H1 (cell line): Measurements from ENCODE around the gene DCXR. TPM values are rescaled to one million over a fixed set of nuclear protein-coding genes. Genes with fewer than 3 reads are reported as not detected.
A peak's percentile ranks its signal among the peaks of the same experiment; 100 is the strongest.

ENCODE experiments used
- CTCF ChIA-PET: fragments of 300-600 bp; sonication (Branson Sonifier 250); formaldehyde crosslinking; loops from one replicate; lab custom pipeline; 2021; ENCODE audit not compliant: partially characterized antibody; lab: Charles Lee
- POLR2A ChIA-PET: fragments of 300-600 bp; sonication (Branson Sonifier 250); formaldehyde crosslinking; loops from one replicate; lab custom pipeline; 2021; ENCODE audit warnings: inconsistent platforms; ENCODE audit not compliant: partially characterized antibody; lab: Charles Lee
- DNase-seq, 2 experiments: peaks; one replicate each; pipeline versions ENCODE4 v3.0.0 to v3.0.0-alpha.2; 2010 to 2022; ENCODE audit warnings: low spot score in 2 of 2, low read depth in 1 of 2, mixed read lengths in 1 of 2
- FAIRE-seq: peaks from 2 replicates; lab custom pipeline; 2011; peaks lifted over from hg19 to GRCh38; lab: Jason Lieb, UNC
- H2AFZ ChIP-seq: 2 replicates; pipeline ENCODE4 v1.8.1; 2012; ENCODE audit warnings: low read length, inconsistent platforms
- H2AK5ac ChIP-seq: 2 replicates; pipeline ENCODE4 v1.6.1; 2013; ENCODE audit warnings: low read depth, low read length
- H2BK120ac ChIP-seq: replicated peaks from 2 replicates; pipeline ENCODE3; 2013; ENCODE audit warnings: low read depth, low read length, inconsistent platforms
- H2BK12ac ChIP-seq: 2 replicates; pipeline ENCODE4 v1.6.1; 2013; ENCODE audit warnings: low read depth, low read length
- H2BK15ac ChIP-seq: 2 replicates; pipeline ENCODE4 v1.6.1; 2013; ENCODE audit warnings: low read length
- H2BK20ac ChIP-seq: 2 replicates; pipeline ENCODE4 v1.6.1; 2013; ENCODE audit warnings: low read length
- H2BK5ac ChIP-seq: 2 replicates; pipeline ENCODE4 v1.6.1; 2013; ENCODE audit warnings: low read depth, low read length
- H3K14ac ChIP-seq: 2 replicates; pipeline ENCODE4 v1.6.1; 2013; ENCODE audit warnings: inconsistent platforms; ENCODE audit not compliant: insufficient read length
- H3K18ac ChIP-seq: 2 replicates; pipeline ENCODE4 v1.6.1; 2013; ENCODE audit warnings: low read length; ENCODE audit errors: extremely low read depth
- H3K23ac ChIP-seq: 2 replicates; pipeline ENCODE4 v1.6.1; 2013; ENCODE audit warnings: inconsistent platforms; ENCODE audit not compliant: insufficient read length
- H3K23me2 ChIP-seq: 2 replicates; pipeline ENCODE4 v1.6.1; 2013; ENCODE audit warnings: low read depth, low read length
- H3K27ac ChIP-seq: 2 replicates; pipeline ENCODE4 v1.6.1; 2011; ENCODE audit warnings: low read depth, low read length, inconsistent platforms
- H3K27me3 ChIP-seq, 4 experiments: replicated peaks in 1 of 4; 1 replicate in 1 of 4; 2 replicates in 3 of 4; pipeline versions ENCODE4 v1.6.1 to v1.8.1; 2011 to 2013; ENCODE audit warnings: low read length in 3 of 4, mild to moderate bottlenecking in 3 of 4, inconsistent platforms in 2 of 4, mixed read lengths in 2 of 4, moderate library complexity in 1 of 4; ENCODE audit not compliant: control insufficient read depth in 3 of 4, insufficient read depth in 3 of 4; ENCODE audit errors: extremely low read depth in 1 of 4
- H3K36me3 ChIP-seq, 4 experiments: 2 replicates each; pipeline versions ENCODE4 v1.6.1 to v1.8.1; 2011 to 2013; ENCODE audit warnings: mild to moderate bottlenecking in 4 of 4, low read length in 3 of 4, moderate library complexity in 2 of 4, control low read depth in 1 of 4, inconsistent platforms in 1 of 4; ENCODE audit not compliant: insufficient read depth in 4 of 4, control insufficient read depth in 2 of 4
- H3K4ac ChIP-seq: replicated peaks from 2 replicates; pipeline ENCODE3; 2013; ENCODE audit warnings: low read length, low read depth, mixed read lengths, inconsistent platforms; ENCODE audit not compliant: insufficient read length
- H3K4me1 ChIP-seq, 4 experiments: replicated peaks in 1 of 4; 1 replicate in 1 of 4; 2 replicates in 3 of 4; pipeline versions ENCODE4 v1.6.1 to v1.8.1; 2011 to 2013; ENCODE audit warnings: low read length in 3 of 4, inconsistent platforms in 2 of 4, mixed read lengths in 1 of 4; ENCODE audit not compliant: insufficient read depth in 4 of 4, control insufficient read depth in 3 of 4
- H3K4me2 ChIP-seq, 2 experiments: 2 replicates each; pipeline versions ENCODE4 v1.6.1 to v1.8.1; 2011 to 2013; ENCODE audit warnings: low read depth in 2 of 2, low read length in 2 of 2, control low read depth in 1 of 2, inconsistent platforms in 1 of 2, mild to moderate bottlenecking in 1 of 2; ENCODE audit not compliant: insufficient read depth in 1 of 2
- H3K4me3 ChIP-seq, 4 experiments: fragments of 200-600, 300-600 bp in 1 of 4; sonication (generic), shearing (Covaris generic), sonication (Bioruptor Twin) in 1 of 4; 2 replicates each; pipeline versions ENCODE4 v1.5.1 to v1.8.1; 2011 to 2016; ENCODE audit warnings: low read length in 4 of 4, low read depth in 3 of 4, control low read depth in 2 of 4, inconsistent platforms in 2 of 4, mild to moderate bottlenecking in 2 of 4, mixed read lengths in 1 of 4, moderate library complexity in 1 of 4; ENCODE audit not compliant: insufficient read depth in 2 of 4; ENCODE audit errors: extremely low read depth in 1 of 4
- H3K56ac ChIP-seq: replicated peaks from 2 replicates; pipeline ENCODE3; 2013; ENCODE audit warnings: low read depth, mild to moderate bottlenecking, mixed read lengths, low read length, inconsistent platforms; ENCODE audit not compliant: insufficient read length
- H3K79me1 ChIP-seq: 2 replicates; pipeline ENCODE4 v1.6.1; 2013; ENCODE audit warnings: low read depth, low read length, control low read depth
- H3K79me2 ChIP-seq, 2 experiments: 2 replicates each; pipeline versions ENCODE4 v1.6.1 to v1.8.1; 2012 to 2013; ENCODE audit warnings: low read length in 2 of 2, mild to moderate bottlenecking in 2 of 2, inconsistent platforms in 1 of 2; ENCODE audit not compliant: insufficient read depth in 2 of 2, control insufficient read depth in 1 of 2
- H3K9ac ChIP-seq, 4 experiments: replicated peaks in 1 of 4; 1 replicate in 1 of 4; 2 replicates in 3 of 4; pipeline versions ENCODE4 v1.6.1 to v1.8.1; 2011 to 2013; ENCODE audit warnings: low read depth in 3 of 4, low read length in 3 of 4, control low read depth in 2 of 4, mild to moderate bottlenecking in 2 of 4, moderate library complexity in 2 of 4, inconsistent platforms in 1 of 4; ENCODE audit errors: extremely low read depth in 1 of 4
- H3K9me3 ChIP-seq, 2 experiments: 2 replicates each; pipeline versions ENCODE4 v1.6.1 to v1.8.1; 2012 to 2013; ENCODE audit warnings: mild to moderate bottlenecking in 2 of 2, moderate library complexity in 2 of 2, control low read depth in 1 of 2, inconsistent platforms in 1 of 2, low read depth in 1 of 2, low read length in 1 of 2, mixed read lengths in 1 of 2; ENCODE audit not compliant: insufficient read depth in 2 of 2
- H4K20me1 ChIP-seq, 2 experiments: replicated peaks in 1 of 2; 2 replicates each; pipeline versions ENCODE3 to v1.8.1; 2011 to 2013; ENCODE audit warnings: inconsistent platforms in 2 of 2, low read length in 2 of 2, mild to moderate bottlenecking in 1 of 2; ENCODE audit not compliant: insufficient read depth in 2 of 2, control insufficient read depth in 1 of 2
- H4K5ac ChIP-seq: 2 replicates; pipeline ENCODE4 v1.6.1; 2013; ENCODE audit warnings: low read length, low read depth, mixed read lengths, inconsistent platforms; ENCODE audit not compliant: insufficient read length
- H4K8ac ChIP-seq: 2 replicates; pipeline ENCODE4 v1.8.0; 2013; ENCODE audit warnings: mild to moderate bottlenecking, moderate library complexity, low read length, inconsistent platforms; ENCODE audit not compliant: insufficient read depth; ENCODE audit errors: extremely low read depth
- H4K91ac ChIP-seq: replicated peaks from 2 replicates; pipeline ENCODE3; 2013; ENCODE audit warnings: low read length, mixed read lengths, inconsistent platforms; ENCODE audit not compliant: insufficient read length
- CEBPB ChIP-seq: IDR thresholded peaks from 2 replicates; pipeline ENCODE4 v1.6.1; 2012; ENCODE audit warnings: low read depth, low read length
- CHD1 ChIP-seq: IDR thresholded peaks from 2 replicates; pipeline ENCODE4 v1.6.1; 2012; ENCODE audit warnings: low read depth, low read length, improper control_type of control experiment
- KDM5A ChIP-seq: fragments of 200-600 bp; IDR thresholded peaks from 2 replicates; pipeline ENCODE4 v1.7.1; 2012; ENCODE audit warnings: mild to moderate bottlenecking, low read length, inconsistent platforms, mixed read lengths
- MAFK ChIP-seq: IDR thresholded peaks from 2 replicates; pipeline ENCODE4 v1.6.1; 2012; ENCODE audit warnings: low read depth, mild to moderate bottlenecking, improper control_type of control experiment, low read length
- POLR2AphosphoS5 ChIP-seq: IDR thresholded peaks from 2 replicates; pipeline ENCODE4 v1.6.1; 2011; ENCODE audit warnings: low read depth, low read length
- RXRA ChIP-seq: IDR thresholded peaks from 2 replicates; pipeline ENCODE4 v1.6.1; 2011; ENCODE audit warnings: low read depth, mild to moderate bottlenecking, low read length, moderate library complexity; ENCODE audit not compliant: insufficient read depth
- SRF ChIP-seq: IDR thresholded peaks from 2 replicates; pipeline ENCODE4 v1.6.1; 2011; ENCODE audit warnings: mild to moderate bottlenecking, low read depth, low read length, moderate library complexity
- SUZ12 ChIP-seq: fragments of 200-600 bp; sonication (generic); IDR thresholded peaks from 2 replicates; pipeline ENCODE4 v1.6.1; 2012; ENCODE audit warnings: mild to moderate bottlenecking, inconsistent platforms, low read length, moderate library complexity, mixed read lengths
- ZNF274 ChIP-seq: IDR thresholded peaks from 2 replicates; pipeline ENCODE4 v1.7.0; 2012; ENCODE audit warnings: low read length, borderline replicate concordance; ENCODE audit errors: extremely low read depth
- WGBS, 2 experiments: shearing (Covaris generic) in 1 of 2; methylation state at CpG; one replicate each; pipeline versions ENCODE4 v1.1.6 to v1.1.7; 2013 to 2015; ENCODE audit warnings: low lambda C conversion rate in 2 of 2, mixed read lengths in 2 of 2, inconsistent platforms in 1 of 2, low coverage in 1 of 2, missing lambda C conversion rate in 1 of 2; ENCODE audit not compliant: insufficient replicate concordance in 2 of 2, insufficient coverage in 1 of 2, insufficient read length in 1 of 2; ENCODE audit errors: extremely low coverage in 1 of 2, missing lambda C conversion rate in 1 of 2; 5-methylcytosine and 5-hydroxymethylcytosine counted together
- polyA plus RNA-seq, 7 experiments: library from polyadenylated mRNA; depleted of rRNA in 3 of 7; stranded (reverse) in 5 of 7; unstranded in 2 of 7; fragments of >200 nt in 5 of 7; fragments of 200-250 nt in 2 of 7; gene quantifications; 1 replicate in 5 of 7; 2 replicates in 1 of 7; 4 replicates in 1 of 7; pipeline versions ENCODE4 v1.2.1 to v1.2.3, GENCODE V29; 2011 to 2013; ENCODE audit warnings: missing spikeins in 2 of 7, mixed read lengths in 2 of 7
- total RNA-seq: library from RNA; stranded (reverse); fragmentation: NEBNext Ultra II Directional; extraction: Animal tissue kit (Norgen Biotek cat#: 25700); gene quantifications from 2 replicates; pipeline ENCODE4 v1.2.1, GENCODE V29; 2021

The DCXR gene
- total and polyA plus RNA-seq, 2 of the 8 experiments (the other 6 are each of a cell fraction or from before 2014, with no cell fraction given): 96.3 to 212 TPM

DNA sequence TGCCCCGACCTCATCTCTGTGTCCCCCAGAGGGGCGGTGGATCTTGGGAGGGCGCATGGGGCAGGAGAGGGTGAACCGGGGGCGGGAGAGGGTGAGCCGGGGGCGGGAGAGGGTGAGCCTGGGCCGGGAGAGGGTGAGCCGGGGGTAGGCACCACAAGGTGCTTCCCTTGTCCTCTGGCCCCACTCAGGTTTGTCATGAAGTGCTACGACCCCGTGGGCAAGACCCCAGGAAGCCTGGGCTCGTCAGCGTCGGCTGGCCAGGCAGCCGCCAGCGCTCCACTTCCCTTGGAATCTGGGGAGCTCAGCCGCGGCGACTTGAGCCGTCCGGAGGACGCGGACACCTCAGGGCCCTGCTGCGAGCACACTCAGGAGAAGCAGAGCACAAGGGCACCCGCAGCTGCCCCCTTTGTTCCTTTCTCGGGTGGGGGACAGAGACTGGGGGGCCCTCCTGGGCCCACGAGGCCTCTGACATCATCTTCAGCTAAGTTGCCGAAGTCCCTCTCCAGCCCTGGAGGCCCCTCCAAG lies 41.2 kb downstream of the DCXR start:
- Histone ChIP-seq H3K9ac (no peak overlapping the region), H2BK120ac (no peak overlapping the region), H3K56ac (no peak overlapping the region), H3K27me3 (no peaks in the 10 kb centered on the region), H3K4ac (no peak overlapping the region), H4K91ac (no peak overlapping the region), H3K36me3 (no peaks in the 10 kb centered on the region), H3K23me2 (no peaks in the 10 kb centered on the region), H3K9me3 (no peaks in the 10 kb centered on the region), H3K79me2 (no peaks in the 10 kb centered on the region), H3K4me1 (peaks cover 0 to 27% (median 24%) of the 10 kb centered on the region in 4 experiments; a peak in 6 of 7 replicates), H2BK5ac (no peak overlapping the region), H4K5ac (no peak overlapping the region), H3K14ac (no peak overlapping the region), H3K23ac (no peak overlapping the region), H4K20me1 (peaks cover 0 to 12% of the 10 kb centered on the region in 2 experiments), H3K79me1 (peaks cover 5% of the 10 kb centered on the region), H2BK20ac (no peak overlapping the region), H3K27ac (no peak overlapping the region), H3K18ac (no peak overlapping the region), H2AK5ac (no peak overlapping the region), H3K4me2 (no peak overlapping the region), H4K8ac (peak overlapping the region; percentile 64; the same call in 1 of the 2 replicates), H2BK12ac (no peak overlapping the region), H3K4me3 (no peak overlapping the region), H2AFZ (no peak overlapping the region), H2BK15ac (no peak overlapping the region)
- TF ChIP-seq CHD1: no peak
- no peak for TF ChIP-seq SUZ12
- TF ChIP-seq CEBPB: no peak
- TF ChIP-seq SRF: no peak
- TF ChIP-seq RXRA: no peak
- no peak for TF ChIP-seq ZNF274
- no peak for TF ChIP-seq POLR2AphosphoS5
- no peak for TF ChIP-seq MAFK
- TF ChIP-seq KDM5A: no peak
- 91% methylated on average over 14 of the region's 28 CpGs; no CpG with 5 or more reads in 1 of the 2 experiments for WGBS, 2 experiments
- DNase-seq (no peak), FAIRE-seq (no peak)
- CTCF ChIA-PET: interaction anchor here (0.8 to 3.2 kb wide), 20 partner anchors 8 to 331 kb away, joined by 3 to 20 read pairs (median 5); partner anchors contain the start of genes LRRC45, MAFG and NOTUM
- POLR2A ChIA-PET: interaction anchor here (1.0 to 1.8 kb wide), 6 partner anchors 16 to 76 kb away, joined by 3 to 7 read pairs (median 4); no protein-coding TSS in a partner anchor
